ENCODE measurements around the gene VPS11. TPM values are rescaled to one million over a fixed set of nuclear protein-coding genes. Genes with fewer than 3 reads are reported as not detected.

VPS11 gene
- polyA plus RNA-seq, 2 of the 4 experiments (the other 2 are of a cell fraction) = 4.6 to 12.0 TPM

- Histone ChIP-seq H3K27ac (no peak overlapping the region), H3K9me3 (no peaks in the 10 kb centered on the region), H3K4me3 (no peak overlapping the region), H3K4me1 (peaks cover 12% of the 10 kb centered on the region), H3K4me2 (no peak overlapping the region)
- CTCF ChIA-PET = interaction anchor here (0.6 to 1.1 kb wide), 2 partner anchors 39 to 173 kb away, joined by 3 to 5 read pairs; no protein-coding TSS in a partner anchor
- FAIRE-seq = no peak
- ATAC-seq = no peak
- no peak for TF ChIP-seq MAX (IDR thresholded peaks at IDR 0.05)
- TF ChIP-seq POLR2AphosphoS2 (conservative IDR thresholded peaks at IDR 0.05; ENCODE audit: low read length) = no peak
- no peak for TF ChIP-seq RNF2 (IDR thresholded peaks at IDR 0.05; ENCODE audit: borderline replicate concordance, low read depth)
- TF ChIP-seq MAFK (IDR thresholded peaks at IDR 0.05; ENCODE audit: partially characterized antibody) = no peak
- TF ChIP-seq MAZ (IDR thresholded peaks at IDR 0.05; ENCODE audit: borderline replicate concordance, low read depth, low read length) = no peak
- TF ChIP-seq ESRRA (IDR thresholded peaks at IDR 0.05; ENCODE audit: borderline replicate concordance, low read length) = no peak
- TF ChIP-seq JUNB (IDR thresholded peaks at IDR 0.05) = no peak
- no peak for TF ChIP-seq CHD2 (IDR thresholded peaks at IDR 0.05; ENCODE audit: low read length, partially characterized antibody)
- 88% methylated on average over 3 of the region's 3 CpGs for WGBS (ENCODE audit: missing lambda C conversion rate)
- POLR2A ChIA-PET = no interaction called here
- no peak for DNase-seq (ENCODE audit: low read depth in 1 of 2, low spot score in 1 of 2)
Observed at GRCh38 chr11:119061256-119061655, 6.4 kb upstream of the VPS11 start.

- TF ChIP-seq TFCP2L1 (CRISPR knock-in tag; IDR thresholded peaks at IDR 0.05) = no peak
- TF ChIP-seq HOXB13 (CRISPR knock-in tag; IDR thresholded peaks at IDR 0.05; ENCODE audit: low read depth) = no peak
- TF ChIP-seq CTCF (IDR thresholded peaks at IDR 0.05) = no peak
- TF ChIP-seq HOXA7 (CRISPR knock-in tag; IDR thresholded peaks at IDR 0.05) = no peak
- no peak for TF ChIP-seq ZSCAN20 (CRISPR knock-in tag; IDR thresholded peaks at IDR 0.05)
- no peak for TF ChIP-seq SREBF2 (IDR thresholded peaks at IDR 0.05)
- TF ChIP-seq ZFP36 (IDR thresholded peaks at IDR 0.05; ENCODE audit: borderline replicate concordance, partially characterized antibody) = no peak
- no peak for TF ChIP-seq SMC3 (IDR thresholded peaks at IDR 0.05)
- H3K4me2 ChIP-seq = no peak overlapping the region
- H3K9me3 ChIP-seq = no peaks in the 10 kb centered on the region
- no peak overlapping the region for H3K4me3 ChIP-seq
- no peak for FAIRE-seq
- CTCF ChIA-PET = interaction anchor here (0.8 kb wide), 1 partner anchor 373 kb away, joined by 3 read pairs; no protein-coding TSS in a partner anchor
- H3K4me1 ChIP-seq = peaks cover 12% of the 10 kb centered on the region
- H3K27ac ChIP-seq = peak overlapping the region in 1 of 2 experiments; percentile 41; a peak in 1 of 6 replicates
- ATAC-seq = no peak
- 43% methylated on average over 5 of the region's 5 CpGs for WGBS (ENCODE audit: missing lambda C conversion rate)
- peak in 1 of 2 experiments; percentile 22 for DNase-seq (ENCODE audit: low read depth in 1 of 2, low spot score in 1 of 2)
- POLR2A ChIA-PET = interaction anchor here (0.5 kb wide), 1 partner anchor 39 kb away, joined by 3 read pairs; the partner anchor contains the start of gene DPAGT1
Observed at GRCh38 chr11:119062779-119063178, 4.8 kb upstream of the VPS11 start.

GRCh38 chr11:119065369-119065768 is 2.2 kb upstream of the VPS11 start:
- 41% methylated on average over 4 of the region's 4 CpGs for WGBS (ENCODE audit: missing lambda C conversion rate)
- Histone ChIP-seq H3K4me2 (no peak overlapping the region), H3K4me1 (peaks cover 7% of the 10 kb centered on the region), H3K4me3 (no peak overlapping the region), H3K27ac (no peak overlapping the region), H3K9me3 (no peaks in the 10 kb centered on the region)
- peak; percentile 64 to 67; a peak in 4 of 6 replicates for ATAC-seq
- CTCF ChIA-PET = interaction anchor here (1.0 to 1.3 kb wide), 4 partner anchors 8 to 34 kb away, joined by 3 to 4 read pairs (median 3); no protein-coding TSS in a partner anchor
- peak; percentile 36 to 52 for DNase-seq (ENCODE audit: low read depth in 1 of 2, low spot score in 1 of 2)
- FAIRE-seq = no peak
- POLR2A ChIA-PET = interaction anchor here (1.0 kb wide), 1 partner anchor 47 kb away, joined by 3 read pairs; the partner anchor contains the start of genes RPS25 and TRAPPC4
- TF ChIP-seq JUNB (IDR thresholded peaks at IDR 0.05) = no peak
- TF ChIP-seq RARB (CRISPR knock-in tag; IDR thresholded peaks at IDR 0.05) = no peak
- peak in 1 of 2 experiments; percentile 29; a peak in 1 of 5 replicates for TF ChIP-seq RAD21 (conservative IDR thresholded peaks at IDR 0.05 in 1 of 2, IDR thresholded peaks at IDR 0.05 in 1 of 2)
- TF ChIP-seq CTCF (IDR thresholded peaks at IDR 0.05) = peak; percentile 29; the same call in 2 of the 3 replicates
- TF ChIP-seq USF2 (IDR thresholded peaks at IDR 0.05) = no peak
- no peak for TF ChIP-seq E2F6 (IDR thresholded peaks at IDR 0.05; ENCODE audit: borderline replicate concordance, low read depth)
- TF ChIP-seq KDM1A (IDR thresholded peaks at IDR 0.05; ENCODE audit: low read depth) = no peak
- no peak for TF ChIP-seq POLR2A (IDR thresholded peaks at IDR 0.05; ENCODE audit: low read length)
- no peak for TF ChIP-seq EHMT2 (IDR thresholded peaks at IDR 0.05; ENCODE audit: low read depth)
- no peak for TF ChIP-seq MAZ (IDR thresholded peaks at IDR 0.05; ENCODE audit: borderline replicate concordance, low read depth, low read length)
- TF ChIP-seq BHLHE40 (IDR thresholded peaks at IDR 0.05; ENCODE audit: low read depth, low read length) = no peak
- no peak for TF ChIP-seq TFCP2L1 (CRISPR knock-in tag; IDR thresholded peaks at IDR 0.05)
- no peak for TF ChIP-seq TP53 (CRISPR knock-in tag; IDR thresholded peaks at IDR 0.05)
- no peak for TF ChIP-seq EHF (CRISPR knock-in tag; IDR thresholded peaks at IDR 0.05)
- TF ChIP-seq CEBPB (IDR thresholded peaks at IDR 0.05) = no peak
- TF ChIP-seq BCL3 (IDR thresholded peaks at IDR 0.05) = no peak
